GM18870 (cell line): ENCODE results near the gene MTR.
A peak's percentile ranks its signal among the peaks of the same experiment; 100 is the strongest.

ENCODE experiments used
- ATAC-seq: cut with Tn5 transposase; IDR thresholded peaks from one replicate; pipeline ENCODE4 v1.9.1; 2021; ENCODE audit warnings: moderate library complexity; ENCODE audit not compliant: unreplicated experiment

MTR gene

GRCh38 chr1:236862219-236862591, 67.1 kb downstream of the MTR start:
- no peak for ATAC-seq

GRCh38 chr1:236862615-236863211, 67.6 kb downstream of the MTR start:
- ATAC-seq: no peak

- ATAC-seq: no peak
Observed at GRCh38 chr1:236864211-236864610, 69.1 kb downstream of the MTR start.

GRCh38 chr1:236864996-236865817, 70.1 kb downstream of the MTR start:
- ATAC-seq: no peak

- no peak for ATAC-seq
Observed at GRCh38 chr1:236865818-236866155, 70.7 kb downstream of the MTR start.

- ATAC-seq: peak; percentile 71
Observed at GRCh38 chr1:236868625-236869467, 73.8 kb downstream of the MTR start.

GRCh38 chr1:236869911-236870310, 74.8 kb downstream of the MTR start:
- no peak for ATAC-seq

- no peak for ATAC-seq
Observed at GRCh38 chr1:236870721-236871120, 75.6 kb downstream of the MTR start.

GRCh38 chr1:236872075-236872666, 77.1 kb downstream of the MTR start:
- no peak for ATAC-seq

- ATAC-seq: no peak
Observed at GRCh38 chr1:236875975-236876374, 80.9 kb downstream of the MTR start.

GRCh38 chr1:236877661-236878060, 82.6 kb downstream of the MTR start:
- ATAC-seq: no peak

GRCh38 chr1:236880209-236880608, 85.1 kb downstream of the MTR start:
- ATAC-seq: no peak

GRCh38 chr1:236882678-236883077, 87.6 kb downstream of the MTR start:
- ATAC-seq: no peak

- ATAC-seq: no peak
Observed at GRCh38 chr1:236886199-236886598, 91.1 kb downstream of the MTR start.

- no peak for ATAC-seq
Observed at GRCh38 chr1:236887081-236887480, 92.0 kb downstream of the MTR start.

GRCh38 chr1:236888126-236888525, 93.0 kb downstream of the MTR start:
- no peak for ATAC-seq

GRCh38 chr1:236888903-236889302, 93.8 kb downstream of the MTR start:
- no peak for ATAC-seq

- no peak for ATAC-seq
Observed at GRCh38 chr1:236890152-236891056, 95.3 kb downstream of the MTR start.

- ATAC-seq: no peak
Observed at GRCh38 chr1:236893626-236894545, 98.8 kb downstream of the MTR start.
